CD4-positive, alpha-beta T cell treated with Interleukin-4 for 4 hours (primary cell): ENCODE data around the gene TTLL11.
"Not testable (repeated sequence)": the region's sequence is repeated elsewhere in the genome, so short reads cannot be mapped to it uniquely, and the experiment has no call there.

Source experiments
- DNase-seq: peaks from one replicate; pipeline ENCODE4 v3.0.0-alpha.2; 2020

TTLL11 gene

DNA sequence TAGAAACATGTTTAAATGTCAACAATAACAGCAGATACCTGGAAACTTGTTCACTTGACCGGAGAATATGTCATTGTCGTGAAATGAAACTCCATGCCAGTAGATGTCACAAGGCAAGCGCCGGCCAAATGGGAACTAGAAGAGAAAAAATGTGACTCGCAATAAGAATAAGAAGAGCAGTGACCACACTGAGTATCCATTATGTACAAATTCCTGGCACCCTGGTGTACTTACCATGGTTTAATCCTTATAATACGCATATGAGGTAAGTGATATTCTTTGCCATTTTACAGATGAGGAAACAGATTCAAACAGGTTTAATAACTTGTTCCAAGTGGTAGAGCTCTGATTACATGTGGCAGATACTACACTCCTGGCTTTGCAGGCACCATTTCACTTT lies 53.9 kb downstream of the TTLL11 start:
- no peak for DNase-seq

DNA sequence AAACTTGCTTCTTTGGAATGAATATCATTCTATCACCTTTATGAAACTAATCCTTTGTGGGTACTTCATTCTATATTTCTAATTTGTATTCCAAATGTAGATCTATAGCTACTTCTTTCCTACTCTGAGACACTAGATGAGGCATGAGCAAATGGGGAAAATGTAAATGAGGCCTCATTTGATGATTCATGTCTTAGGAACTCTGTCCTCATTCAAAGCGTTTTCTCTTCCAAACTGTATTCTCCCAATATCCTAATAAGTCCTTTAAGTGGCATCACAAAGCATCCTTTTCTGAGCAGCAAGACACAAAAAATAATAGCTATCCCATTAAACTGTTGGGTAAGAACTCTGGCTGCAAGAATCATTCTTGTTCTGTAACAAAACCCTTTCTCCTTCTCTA lies 56.1 kb downstream of the TTLL11 start:
- no peak for DNase-seq

DNA sequence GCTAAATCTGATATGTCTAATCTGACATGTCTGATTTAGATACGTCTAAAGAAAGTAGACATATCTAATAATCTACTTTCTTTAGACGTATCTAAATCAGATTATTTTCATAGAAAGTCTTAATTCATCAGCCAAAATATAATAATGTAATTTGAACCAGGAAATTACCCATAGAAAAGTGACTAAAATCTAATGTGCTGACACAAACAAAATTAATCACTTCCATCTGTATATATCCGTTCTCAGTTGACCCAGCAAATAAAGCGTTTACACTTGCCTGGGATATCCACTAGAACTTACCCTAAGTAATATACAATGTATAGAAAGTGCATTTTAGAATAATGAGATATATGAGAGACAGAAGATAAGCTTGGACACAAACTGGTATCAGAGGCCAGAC lies 56.7 kb downstream of the TTLL11 start:
- DNase-seq, result no peak

DNA sequence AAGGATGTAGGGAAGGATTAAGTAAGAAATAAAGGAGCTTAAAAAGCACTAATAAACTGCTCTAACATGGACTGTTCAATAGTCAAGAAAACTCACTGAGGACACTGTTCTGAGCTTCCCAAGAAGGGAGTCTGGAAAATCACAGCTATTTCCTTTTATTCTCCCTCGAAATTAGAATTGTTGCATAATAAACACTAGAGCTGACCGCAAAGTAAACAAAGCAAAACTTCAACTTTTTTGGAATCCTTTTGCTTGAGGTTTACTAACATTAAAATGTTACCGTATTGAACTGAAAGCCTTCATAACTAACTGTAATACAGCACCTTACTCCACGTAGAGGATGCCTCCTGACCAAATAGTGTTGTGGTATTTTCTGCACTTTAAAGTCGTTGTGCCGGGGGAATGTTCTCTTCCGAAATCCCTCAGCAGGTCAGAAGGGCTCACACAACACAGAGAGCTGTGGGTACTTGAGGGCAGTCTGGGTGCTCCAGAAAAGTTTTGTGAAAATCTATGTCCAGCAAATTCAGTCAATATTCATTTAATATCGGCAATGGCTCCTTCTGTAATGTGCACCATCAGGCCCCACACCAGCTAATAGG lies 59.2 kb downstream of the TTLL11 start:
- DNase-seq, result no peak

DNA sequence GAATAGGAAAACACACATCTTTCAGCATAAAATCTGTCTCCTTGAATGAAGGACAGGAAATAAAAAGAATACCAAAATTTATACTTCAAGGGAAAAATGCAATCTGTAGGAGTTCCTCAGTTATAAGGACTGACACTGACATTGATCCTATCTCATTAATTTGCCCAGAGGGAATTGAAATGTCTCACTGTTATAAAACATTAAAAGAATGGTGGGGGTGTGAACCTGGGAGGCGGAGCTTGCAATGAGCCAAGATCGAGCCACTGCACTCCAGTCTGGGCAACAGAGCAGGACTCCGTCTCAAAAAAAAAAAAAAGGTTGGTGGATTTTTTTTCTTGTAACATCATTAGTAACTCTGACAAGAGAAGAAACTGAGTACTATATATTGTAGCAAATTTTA lies 60.8 kb downstream of the TTLL11 start:
- DNase-seq, result no peak

DNA sequence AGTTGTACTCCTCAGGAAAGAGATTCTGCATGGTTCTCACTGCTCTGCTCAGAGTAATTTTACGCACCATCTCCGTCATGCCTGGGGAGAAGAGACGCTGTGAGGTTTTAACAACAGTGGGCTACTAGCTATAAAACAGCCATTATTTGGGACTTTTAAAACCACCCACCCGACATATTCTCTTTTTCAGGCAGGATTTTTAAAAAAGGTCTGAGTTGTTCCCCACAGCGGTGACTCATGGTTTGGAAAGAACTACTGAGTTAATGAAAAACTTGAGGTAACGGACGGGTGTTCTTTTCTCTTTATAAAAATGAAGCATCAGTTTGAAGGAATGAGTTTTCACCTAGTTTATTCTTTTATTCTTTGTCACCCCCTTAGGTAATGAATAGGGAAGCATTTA lies 61.3 kb downstream of the TTLL11 start:
- no peak for DNase-seq

DNA sequence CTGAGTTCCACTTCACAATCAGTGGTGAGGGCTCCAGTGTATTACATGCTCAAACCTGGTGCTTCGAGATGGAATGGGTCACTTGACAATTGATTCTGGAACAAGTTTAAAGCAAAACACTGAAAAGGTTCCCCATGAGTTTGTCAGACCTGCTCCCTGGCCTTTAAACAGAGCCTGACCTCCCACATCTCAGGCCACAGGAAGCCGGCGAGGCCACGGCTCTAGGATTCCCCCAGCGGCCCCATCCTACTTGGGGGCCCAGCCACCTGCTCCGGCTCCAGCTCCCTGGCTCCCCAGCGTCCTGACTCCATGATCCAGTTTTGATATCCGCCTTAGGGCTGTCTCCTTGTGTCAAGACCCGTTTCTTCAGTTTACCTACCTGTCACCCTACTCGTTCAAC lies 62.0 kb downstream of the TTLL11 start:
- no peak for DNase-seq

DNA sequence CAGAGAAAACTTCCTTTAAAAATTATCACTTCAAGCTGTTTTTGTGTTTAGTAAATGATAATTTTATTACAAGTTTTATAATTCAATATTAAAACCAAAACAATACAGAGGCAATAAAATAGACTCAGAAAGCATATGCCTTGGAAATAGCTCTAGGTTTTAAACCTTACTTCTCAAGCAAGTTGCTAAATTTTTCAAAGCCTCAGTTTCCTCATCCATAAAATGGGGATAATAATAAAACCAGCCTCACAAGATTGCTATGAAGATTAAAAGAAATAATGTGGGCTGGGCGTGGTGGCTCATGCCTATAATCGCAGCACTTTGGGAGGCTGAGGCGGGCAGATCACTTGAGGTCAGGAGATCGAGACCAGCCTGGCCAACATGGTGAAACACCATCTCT lies 62.8 kb downstream of the TTLL11 start:
- DNase-seq, result no peak

- DNase-seq, result no peak
Observed at GRCh38 chr9:122029898-122030297, 63.2 kb downstream of the TTLL11 start.

DNA sequence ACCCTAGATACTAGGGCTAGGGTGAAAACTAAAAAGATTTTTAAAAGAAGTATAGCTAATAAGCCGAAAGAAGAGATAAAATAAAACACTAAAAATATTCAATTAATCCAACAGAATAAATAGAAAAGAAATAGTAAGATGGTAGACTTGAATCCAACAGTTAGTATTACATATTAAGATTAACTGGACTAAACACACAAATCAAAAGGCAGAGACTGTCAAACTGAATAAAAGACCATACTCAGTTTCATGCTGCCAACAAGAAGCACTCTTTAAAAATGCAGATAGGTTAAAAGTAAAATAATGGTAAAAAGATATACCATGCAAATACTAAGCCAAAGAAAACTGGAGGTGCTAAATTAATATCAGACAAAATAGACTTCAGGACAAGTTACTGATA lies 65.0 kb downstream of the TTLL11 start:
- no peak for DNase-seq

GRCh38 chr9:122020398-122020797 lies 72.7 kb downstream of the TTLL11 start:
- no peak for DNase-seq

- no peak for DNase-seq
Observed at GRCh38 chr9:122016744-122017143, 76.4 kb downstream of the TTLL11 start.

DNA sequence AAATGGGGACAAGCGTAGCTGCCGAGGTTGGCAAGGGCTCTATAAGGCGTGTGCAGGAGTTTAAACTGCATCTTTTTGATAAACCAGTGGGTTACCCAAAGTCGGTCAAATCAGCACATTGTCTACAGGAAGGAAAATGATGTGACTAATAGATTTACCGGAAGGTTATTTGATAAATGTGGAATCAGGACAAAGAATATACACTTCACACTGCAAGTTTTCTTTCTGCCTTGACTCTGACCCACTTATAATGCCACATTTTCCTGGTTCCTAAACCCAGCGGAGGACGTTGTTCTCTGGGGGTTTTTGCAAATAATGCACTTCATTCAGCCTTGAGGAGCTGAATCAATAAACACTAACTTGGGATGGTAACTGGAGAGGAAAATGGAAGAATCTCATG lies 76.8 kb downstream of the TTLL11 start:
- DNase-seq, result no peak

DNA sequence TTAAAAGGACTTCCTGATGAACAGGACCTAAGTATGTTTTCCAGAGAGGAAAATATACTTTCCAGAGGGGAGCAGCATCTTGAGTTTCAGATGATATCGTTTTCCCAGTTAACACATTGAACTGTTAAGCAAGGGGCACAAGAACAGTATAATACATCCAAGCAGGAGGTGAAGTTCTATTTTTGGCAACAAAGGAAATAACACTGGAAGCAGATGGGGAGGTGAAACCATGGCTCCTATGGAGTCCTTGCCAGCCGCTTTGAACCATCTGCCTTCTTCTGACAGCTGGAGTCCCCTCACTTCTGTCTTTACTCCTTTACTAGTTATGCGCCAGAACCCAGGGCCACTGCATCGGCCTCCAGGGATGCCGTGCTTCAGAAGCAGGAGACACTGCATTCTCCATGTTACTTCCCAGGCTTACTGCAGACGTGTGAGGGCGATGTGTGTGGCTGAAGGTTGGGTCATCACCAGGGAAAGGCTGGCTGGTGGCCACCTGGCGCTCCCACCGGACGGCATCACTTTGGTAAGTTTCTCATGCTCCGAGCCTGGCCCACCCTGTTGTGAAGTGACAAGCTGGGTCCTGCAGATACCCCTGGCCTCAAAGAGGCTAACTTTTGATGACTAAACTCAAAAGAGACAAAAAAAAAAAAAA lies 77.8 kb downstream of the TTLL11 start:
- DNase-seq, result no peak

DNA sequence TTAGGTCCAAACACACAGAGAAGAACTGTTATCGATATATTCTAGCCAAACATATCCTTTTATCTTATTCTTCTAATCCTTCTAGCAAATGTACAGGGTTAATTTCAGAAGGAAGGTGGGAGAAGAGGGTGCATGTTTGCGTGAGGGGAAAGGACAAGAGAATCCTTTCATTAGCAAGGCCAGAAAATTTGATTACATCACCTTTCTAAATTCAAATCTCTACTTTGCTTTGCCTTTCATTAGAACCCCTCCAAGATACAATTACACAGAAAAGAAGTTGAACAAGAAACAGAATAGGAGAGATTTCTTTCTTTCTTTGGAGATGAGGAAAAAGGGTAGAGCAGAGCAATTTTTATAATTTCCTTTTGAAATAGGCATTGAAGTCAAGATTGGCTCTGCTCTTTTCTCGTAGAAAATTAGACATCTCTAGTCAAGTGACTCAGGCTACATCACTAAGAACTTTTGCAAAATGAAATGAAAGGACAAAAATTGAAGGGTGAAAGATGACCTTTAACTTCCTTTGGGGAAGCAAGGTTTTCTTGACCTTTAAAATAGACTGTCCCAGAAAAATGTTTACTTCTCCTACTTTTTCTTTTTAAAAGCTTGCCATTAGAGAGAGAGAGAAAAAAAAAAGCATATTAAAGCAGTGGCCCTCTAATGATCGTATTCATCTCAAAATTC lies 81.2 kb downstream of the TTLL11 start:
- DNase-seq, result no peak

DNA sequence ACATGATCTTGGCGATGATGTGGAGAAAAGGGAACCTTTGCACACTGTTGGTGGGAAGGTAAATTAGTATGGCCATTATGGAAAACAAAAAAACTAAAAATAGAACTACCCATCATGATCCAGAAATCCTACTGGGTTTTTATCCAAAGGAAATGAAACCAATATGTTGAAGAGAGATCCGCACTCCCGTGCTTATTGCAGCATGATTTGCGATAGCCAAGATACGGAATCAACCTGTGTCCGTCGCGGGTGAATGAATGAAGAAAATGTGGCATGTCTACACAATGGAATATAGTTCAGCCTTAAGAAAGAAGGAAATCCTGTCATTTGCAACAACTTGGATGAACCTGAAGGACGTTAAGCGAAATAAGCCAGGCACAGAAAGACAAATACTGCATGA lies 84.5 kb downstream of the TTLL11 start:
- DNase-seq, result no peak

DNA sequence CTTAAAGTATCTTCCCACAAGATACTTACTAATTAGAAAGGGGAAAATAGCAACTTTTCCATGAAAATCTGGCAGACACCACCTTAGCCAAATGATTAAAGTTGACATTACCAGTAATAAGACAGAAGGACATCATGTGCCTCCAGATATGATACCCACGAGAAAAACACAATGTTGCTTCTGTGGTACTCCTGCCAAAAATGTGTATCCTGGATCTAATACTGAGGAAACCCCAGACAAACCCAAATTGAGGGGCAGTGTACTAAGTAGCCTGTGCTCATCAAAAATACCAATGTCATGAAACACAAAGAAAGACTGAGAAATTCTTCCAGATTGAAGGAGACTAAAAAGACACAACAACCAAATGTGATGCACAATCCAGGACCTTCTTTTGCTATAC lies 85.3 kb downstream of the TTLL11 start:
- no peak for DNase-seq

DNA sequence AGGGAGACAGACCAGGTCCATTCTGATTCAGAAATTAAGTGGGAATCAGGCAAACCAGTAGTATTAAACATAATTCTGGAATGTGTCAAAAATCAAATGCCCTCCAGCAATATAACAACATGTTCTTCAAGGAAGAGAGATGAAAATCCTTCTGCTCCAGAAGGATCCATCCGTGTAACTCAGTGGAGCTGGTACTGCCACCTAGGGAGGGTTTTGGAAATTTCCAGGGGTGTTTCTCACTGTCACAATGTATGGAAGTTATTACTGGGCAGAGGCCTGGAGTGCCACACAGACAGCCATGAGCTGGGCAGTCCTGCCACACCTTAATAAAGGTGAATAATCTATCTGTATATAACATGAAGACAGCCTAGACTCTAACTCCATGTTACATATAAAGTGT lies 87.5 kb downstream of the TTLL11 start:
- no peak for DNase-seq

DNA sequence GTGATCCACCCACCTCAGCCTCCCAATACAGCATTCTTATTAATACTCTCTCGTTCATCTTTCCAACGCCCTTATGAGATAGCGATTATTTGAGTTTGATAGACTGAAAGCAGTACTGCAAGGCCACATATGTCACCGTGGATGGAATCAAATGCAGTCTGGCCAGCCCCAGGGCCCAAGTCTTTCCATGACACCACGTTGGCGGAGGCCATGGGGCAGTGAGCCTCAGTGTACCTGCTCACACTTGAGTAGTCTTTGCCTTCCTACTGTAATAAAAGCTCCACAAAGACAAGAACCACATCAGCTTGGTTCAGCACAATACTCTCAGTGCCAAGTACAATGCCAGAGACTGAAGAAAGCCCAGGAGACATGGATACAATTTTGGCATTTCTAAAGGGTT lies 88.5 kb downstream of the TTLL11 start:
- no peak for DNase-seq

GRCh38 chr9:122001491-122002201 lies 91.5 kb downstream of the TTLL11 start:
- DNase-seq, result no peak

- DNase-seq, result not testable (repeated sequence)
Observed at GRCh38 chr9:122000526-122000925, 92.6 kb downstream of the TTLL11 start.

GRCh38 chr9:121999556-121999955 lies 93.6 kb downstream of the TTLL11 start:
- no peak for DNase-seq

DNA sequence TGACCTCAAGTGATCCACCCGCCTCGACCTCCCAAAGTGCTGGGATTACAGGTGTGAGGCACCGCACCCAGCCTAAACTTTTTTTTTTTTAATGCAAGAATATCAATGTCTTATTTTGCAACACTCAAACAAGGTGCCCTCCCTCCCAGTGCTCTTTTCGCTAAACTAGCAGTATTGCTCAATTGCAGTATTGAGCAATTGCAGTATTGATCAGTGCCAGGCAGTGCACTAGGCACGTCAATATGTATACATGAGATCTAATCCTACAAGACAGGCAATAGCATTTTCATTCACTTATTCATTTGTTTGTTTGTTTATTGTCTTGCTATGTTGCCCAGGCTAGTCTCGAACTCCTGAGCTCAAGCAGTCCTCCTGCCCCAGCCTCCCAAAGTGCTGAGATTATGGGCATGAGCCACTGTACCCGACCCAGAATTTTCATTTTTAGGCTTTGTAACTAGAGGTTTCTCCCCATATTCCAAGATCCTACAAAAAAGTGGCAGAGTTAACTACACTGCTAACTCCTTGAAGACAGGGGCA lies 94.5 kb downstream of the TTLL11 start:
- DNase-seq, result no peak

DNA sequence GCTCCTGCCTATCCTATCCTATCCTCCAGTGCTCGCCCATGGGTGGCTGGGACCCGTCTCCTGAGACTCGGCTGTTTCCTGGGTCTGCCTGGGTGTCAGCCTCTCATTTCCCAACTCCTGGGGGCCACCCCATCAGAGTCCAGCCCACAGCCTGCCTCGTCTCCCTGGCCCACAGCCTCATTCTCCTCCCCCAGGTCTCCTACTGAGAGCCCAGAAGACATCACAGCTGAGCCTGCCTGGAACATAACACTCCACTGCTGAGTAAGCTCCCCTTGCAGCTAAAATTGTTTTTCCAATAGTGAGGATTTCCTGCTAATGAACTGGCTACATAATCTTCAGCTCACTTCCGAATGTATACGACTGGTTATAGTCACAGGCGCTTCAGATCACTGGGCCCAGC lies 95.3 kb downstream of the TTLL11 start:
- no peak for DNase-seq
